Measurements from ENCODE around the gene SCAMP4. TPM values are rescaled to one million over a fixed set of nuclear protein-coding genes. Genes with fewer than 3 reads are reported as not detected.

The SCAMP4 gene
- total RNA-seq, 1 experiment from 2014 or later, result 48.7 TPM

DNA sequence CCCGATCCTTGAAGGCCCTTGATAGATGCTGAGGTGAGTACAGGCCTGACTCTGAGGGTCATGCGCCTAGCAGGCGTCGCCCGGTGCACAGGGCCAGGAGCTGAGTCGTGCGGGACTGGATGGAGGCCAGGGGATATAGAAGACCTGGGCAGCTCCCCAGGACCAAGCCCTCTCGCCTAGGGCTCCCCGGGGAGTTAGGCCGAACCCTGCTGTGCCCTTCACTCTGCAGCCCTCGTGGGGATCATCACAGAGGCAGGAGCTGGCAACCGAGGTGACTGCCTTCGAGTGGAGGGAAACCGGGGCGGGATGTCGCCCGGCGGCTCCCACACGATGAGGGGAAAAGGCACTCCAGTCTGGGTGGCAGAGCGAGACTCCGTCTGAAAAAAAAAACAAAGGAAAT, 47.4 kb downstream of the SCAMP4 start:
- Mint-ChIP-seq H3K36me3 (ENCODE audit: insufficient read depth, unreplicated experiment) (peaks cover 27% of the 10 kb centered on the region), H3K27me3 (ENCODE audit: insufficient read depth, unreplicated experiment) (no peaks in the 10 kb centered on the region), H3K9me3 (ENCODE audit: unreplicated experiment) (no peaks in the 10 kb centered on the region), H3K27ac (ENCODE audit: low read depth, unreplicated experiment) (peak overlapping the region; percentile 16), H3K4me1 (ENCODE audit: insufficient read depth, unreplicated experiment) (no peaks in the 10 kb centered on the region), H3K4me3 (ENCODE audit: unreplicated experiment) (no peak overlapping the region)
- POLR2A ChIA-PET, result no interaction called here
- no peak for DNase-seq (ENCODE audit: unreplicated experiment)
- no TSS peak for BruUV-seq (replicated peaks)
- TF ChIP-seq, protein P1, sequence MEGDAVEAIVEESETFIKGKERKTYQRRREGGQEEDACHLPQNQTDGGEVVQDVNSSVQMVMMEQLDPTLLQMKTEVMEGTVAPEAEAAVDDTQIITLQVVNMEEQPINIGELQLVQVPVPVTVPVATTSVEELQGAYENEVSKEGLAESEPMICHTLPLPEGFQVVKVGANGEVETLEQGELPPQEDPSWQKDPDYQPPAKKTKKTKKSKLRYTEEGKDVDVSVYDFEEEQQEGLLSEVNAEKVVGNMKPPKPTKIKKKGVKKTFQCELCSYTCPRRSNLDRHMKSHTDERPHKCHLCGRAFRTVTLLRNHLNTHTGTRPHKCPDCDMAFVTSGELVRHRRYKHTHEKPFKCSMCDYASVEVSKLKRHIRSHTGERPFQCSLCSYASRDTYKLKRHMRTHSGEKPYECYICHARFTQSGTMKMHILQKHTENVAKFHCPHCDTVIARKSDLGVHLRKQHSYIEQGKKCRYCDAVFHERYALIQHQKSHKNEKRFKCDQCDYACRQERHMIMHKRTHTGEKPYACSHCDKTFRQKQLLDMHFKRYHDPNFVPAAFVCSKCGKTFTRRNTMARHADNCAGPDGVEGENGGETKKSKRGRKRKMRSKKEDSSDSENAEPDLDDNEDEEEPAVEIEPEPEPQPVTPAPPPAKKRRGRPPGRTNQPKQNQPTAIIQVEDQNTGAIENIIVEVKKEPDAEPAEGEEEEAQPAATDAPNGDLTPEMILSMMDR (IDR thresholded peaks at IDR 0.05; ENCODE audit: unreplicated experiment), result no peak
- CTCF ChIA-PET, result interaction anchor here (0.6 kb wide), 1 partner anchor 104 kb away, joined by 4 read pairs; no protein-coding TSS in a partner anchor
- intact Hi-C loops (cut with micrococcal nuclease), result no loop called here

DNA sequence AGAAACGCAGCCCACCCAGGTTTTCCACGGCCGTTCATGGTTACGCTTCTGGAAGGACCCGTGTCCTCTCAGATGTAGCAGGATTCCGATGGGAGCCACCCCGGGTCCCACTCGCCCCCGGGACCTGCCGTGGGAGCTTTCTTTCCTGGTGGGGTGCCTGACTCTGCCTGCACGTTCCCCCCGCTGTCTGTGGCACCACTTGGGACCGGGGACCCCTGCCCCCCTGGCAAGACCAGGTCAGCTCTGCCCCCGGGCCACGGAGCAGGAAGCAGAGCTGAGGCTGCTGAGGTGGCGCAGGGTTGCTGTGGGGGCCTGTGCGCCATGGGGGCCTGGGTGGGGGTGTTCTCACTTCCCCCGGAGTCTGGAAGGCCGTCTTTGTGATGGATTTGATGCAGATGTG, 47.8 kb downstream of the SCAMP4 start:
- no peaks in the 10 kb centered on the region for H3K4me1 Mint-ChIP-seq (ENCODE audit: insufficient read depth, unreplicated experiment)
- no TSS peak for BruUV-seq (replicated peaks)
- H3K4me3 Mint-ChIP-seq (ENCODE audit: unreplicated experiment), result no peak overlapping the region
- H3K9me3 Mint-ChIP-seq (ENCODE audit: unreplicated experiment), result no peaks in the 10 kb centered on the region
- TF ChIP-seq, protein P1 (IDR thresholded peaks at IDR 0.05; ENCODE audit: unreplicated experiment), result no peak
- intact Hi-C loops (cut with micrococcal nuclease), result no loop called here
- H3K27ac Mint-ChIP-seq (ENCODE audit: low read depth, unreplicated experiment), result no peak overlapping the region
- no peak for DNase-seq (ENCODE audit: unreplicated experiment)
- no peaks in the 10 kb centered on the region for H3K27me3 Mint-ChIP-seq (ENCODE audit: insufficient read depth, unreplicated experiment)
- H3K36me3 Mint-ChIP-seq (ENCODE audit: insufficient read depth, unreplicated experiment), result peaks cover 27% of the 10 kb centered on the region
- ChIA-PET CTCF (interaction anchor here (0.6 kb wide), 2 partner anchors 66 to 104 kb away, joined by 4 to 9 read pairs; no protein-coding TSS in a partner anchor), POLR2A (no interaction called here)

DNA sequence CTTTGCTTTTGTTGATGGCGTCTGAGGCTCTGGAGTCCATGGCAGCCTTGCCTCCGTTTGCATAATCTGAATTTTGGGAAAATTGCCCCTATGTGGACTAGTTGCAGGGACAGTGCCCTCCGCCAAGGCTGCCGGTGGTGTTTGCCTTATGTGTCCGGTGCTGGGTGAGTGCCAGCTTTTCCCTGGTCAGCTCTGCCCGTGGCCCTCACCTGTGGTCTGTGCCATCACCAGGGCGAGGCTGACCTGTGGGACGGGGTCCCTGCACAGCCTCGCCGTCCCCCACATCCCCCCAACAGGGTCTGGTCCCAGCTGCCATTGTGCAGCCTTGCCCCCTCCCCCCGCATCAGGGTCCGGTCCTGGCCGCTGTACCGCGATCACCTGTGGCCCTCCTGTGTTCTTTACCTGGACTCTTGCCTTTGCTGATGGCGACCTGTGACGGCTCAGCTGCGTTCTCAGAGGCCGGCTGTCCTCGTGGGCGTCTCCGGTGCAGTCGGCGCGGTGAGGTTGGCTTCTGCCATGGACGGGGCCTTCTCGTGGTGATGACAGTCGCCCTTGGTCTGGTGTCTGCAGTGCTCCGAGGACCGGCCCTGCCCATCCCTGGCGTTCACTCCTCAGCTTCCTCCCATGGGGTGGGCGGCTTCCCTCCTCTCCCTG, 48.4 kb downstream of the SCAMP4 start:
- Mint-ChIP-seq H3K4me3 (ENCODE audit: unreplicated experiment) (no peak overlapping the region), H3K4me1 (ENCODE audit: insufficient read depth, unreplicated experiment) (no peaks in the 10 kb centered on the region), H3K9me3 (ENCODE audit: unreplicated experiment) (no peaks in the 10 kb centered on the region), H3K36me3 (ENCODE audit: insufficient read depth, unreplicated experiment) (peaks cover 27% of the 10 kb centered on the region), H3K27me3 (ENCODE audit: insufficient read depth, unreplicated experiment) (no peaks in the 10 kb centered on the region), H3K27ac (ENCODE audit: low read depth, unreplicated experiment) (no peak overlapping the region)
- POLR2A ChIA-PET, result no interaction called here
- TF ChIP-seq, protein P1 (IDR thresholded peaks at IDR 0.05; ENCODE audit: unreplicated experiment), result no peak
- CTCF ChIA-PET, result interaction anchor here (0.6 kb wide), 3 partner anchors 66 to 186 kb away, joined by 3 to 9 read pairs (median 4); no protein-coding TSS in a partner anchor
- BruUV-seq (replicated peaks), result no TSS peak
- intact Hi-C loops (cut with micrococcal nuclease), result no loop called here
- no peak for DNase-seq (ENCODE audit: unreplicated experiment)

DNA sequence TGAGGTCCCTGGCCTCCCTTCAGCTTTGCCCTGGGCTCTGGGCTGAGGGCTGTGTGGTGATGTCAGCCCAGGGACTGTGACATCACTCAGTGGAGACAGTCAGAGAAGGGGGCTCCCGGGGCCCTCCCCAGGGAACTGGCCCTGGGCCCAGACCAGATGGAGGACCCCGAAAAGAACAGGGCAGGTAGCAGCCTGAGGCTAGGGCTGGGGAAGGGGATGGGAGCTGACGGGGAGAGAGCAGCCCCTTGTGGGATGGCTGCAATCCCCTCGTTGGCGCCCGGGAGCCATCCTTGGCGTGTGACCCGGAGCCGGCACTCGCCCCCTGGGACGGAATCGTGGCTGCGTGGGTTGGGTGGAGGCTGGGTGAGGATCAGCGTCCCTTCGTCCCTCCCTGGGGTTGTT, 49.3 kb downstream of the SCAMP4 start:
- no TSS peak for BruUV-seq (replicated peaks)
- Mint-ChIP-seq H3K27ac (ENCODE audit: low read depth, unreplicated experiment) (no peak overlapping the region), H3K4me3 (ENCODE audit: unreplicated experiment) (no peak overlapping the region), H3K36me3 (ENCODE audit: insufficient read depth, unreplicated experiment) (peaks cover 27% of the 10 kb centered on the region), H3K4me1 (ENCODE audit: insufficient read depth, unreplicated experiment) (no peaks in the 10 kb centered on the region), H3K9me3 (ENCODE audit: unreplicated experiment) (no peaks in the 10 kb centered on the region), H3K27me3 (ENCODE audit: insufficient read depth, unreplicated experiment) (no peaks in the 10 kb centered on the region)
- TF ChIP-seq, protein P1 (IDR thresholded peaks at IDR 0.05; ENCODE audit: unreplicated experiment), result no peak
- ChIA-PET POLR2A (no interaction called here), CTCF (no interaction called here)
- DNase-seq (ENCODE audit: unreplicated experiment), result no peak
- intact Hi-C loops (cut with micrococcal nuclease), result no loop called here

Measured in MCF 10A (cell line).